ENCODE data around the gene KRTAP10-1. TPM values are rescaled to one million over a fixed set of nuclear protein-coding genes. Genes with fewer than 3 reads are reported as not detected.

Gene KRTAP10-1
- total RNA-seq, 1 donor from 2014 or later: not detected

DNA sequence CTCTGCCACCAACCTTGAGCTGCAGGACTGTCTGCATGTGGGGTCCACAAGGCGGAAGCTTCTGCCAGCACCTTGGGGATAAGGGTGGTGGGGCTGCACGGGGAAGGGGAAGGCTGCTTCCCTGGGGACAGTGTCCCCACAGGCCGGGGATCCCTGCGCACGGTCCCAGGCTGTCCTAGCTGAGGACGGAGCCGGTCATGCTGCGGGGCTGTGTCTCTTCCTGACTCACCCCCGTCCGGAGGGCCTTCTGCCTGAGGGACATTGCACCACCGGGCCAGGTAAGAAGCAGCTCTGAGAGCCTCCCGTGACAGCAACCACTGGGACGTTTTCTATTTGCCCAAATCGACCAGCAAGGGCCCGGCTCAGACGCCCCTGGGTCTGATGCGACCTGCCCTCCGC is 29.9 kb downstream of the KRTAP10-1 start:
- Histone ChIP-seq H3K36me3 (ENCODE audit: control insufficient read depth, insufficient read depth, low read length) (no peaks in the 10 kb centered on the region), H3K27me3 (ENCODE audit: control insufficient read depth, insufficient read depth, low read length) (no peaks in the 10 kb centered on the region), H3K4me3 (ENCODE audit: low read depth, low read length) (no peak overlapping the region)
- DNase-seq (ENCODE audit: low read depth) (no peak), FAIRE-seq (no peak)
- TF ChIP-seq, protein P1, sequence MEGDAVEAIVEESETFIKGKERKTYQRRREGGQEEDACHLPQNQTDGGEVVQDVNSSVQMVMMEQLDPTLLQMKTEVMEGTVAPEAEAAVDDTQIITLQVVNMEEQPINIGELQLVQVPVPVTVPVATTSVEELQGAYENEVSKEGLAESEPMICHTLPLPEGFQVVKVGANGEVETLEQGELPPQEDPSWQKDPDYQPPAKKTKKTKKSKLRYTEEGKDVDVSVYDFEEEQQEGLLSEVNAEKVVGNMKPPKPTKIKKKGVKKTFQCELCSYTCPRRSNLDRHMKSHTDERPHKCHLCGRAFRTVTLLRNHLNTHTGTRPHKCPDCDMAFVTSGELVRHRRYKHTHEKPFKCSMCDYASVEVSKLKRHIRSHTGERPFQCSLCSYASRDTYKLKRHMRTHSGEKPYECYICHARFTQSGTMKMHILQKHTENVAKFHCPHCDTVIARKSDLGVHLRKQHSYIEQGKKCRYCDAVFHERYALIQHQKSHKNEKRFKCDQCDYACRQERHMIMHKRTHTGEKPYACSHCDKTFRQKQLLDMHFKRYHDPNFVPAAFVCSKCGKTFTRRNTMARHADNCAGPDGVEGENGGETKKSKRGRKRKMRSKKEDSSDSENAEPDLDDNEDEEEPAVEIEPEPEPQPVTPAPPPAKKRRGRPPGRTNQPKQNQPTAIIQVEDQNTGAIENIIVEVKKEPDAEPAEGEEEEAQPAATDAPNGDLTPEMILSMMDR (IDR thresholded peaks at IDR 0.05; ENCODE audit: insufficient read depth, low read length, severe bottlenecking): no peak

DNA sequence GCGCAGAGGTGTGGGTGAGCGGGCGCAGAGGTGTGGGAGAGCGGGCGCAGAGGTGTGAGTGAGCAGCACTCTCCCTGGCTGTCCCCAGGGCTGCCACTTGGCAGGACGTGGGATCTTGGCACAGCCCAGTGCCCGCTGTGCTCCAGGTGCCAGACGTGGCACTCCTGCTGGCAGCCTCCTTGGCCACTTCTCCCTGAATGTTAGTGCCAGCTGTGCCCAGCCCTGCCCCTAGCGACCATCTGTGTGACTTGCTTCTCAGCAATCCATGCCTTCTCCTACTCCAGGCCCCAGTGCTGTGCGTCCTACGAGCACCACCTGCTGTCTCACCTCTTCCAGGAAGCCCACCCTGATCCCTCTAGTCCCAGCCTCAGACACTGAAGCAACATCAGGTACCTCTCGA is 30.5 kb downstream of the KRTAP10-1 start:
- Histone ChIP-seq H3K36me3 (ENCODE audit: control insufficient read depth, insufficient read depth, low read length) (no peaks in the 10 kb centered on the region), H3K4me3 (ENCODE audit: low read depth, low read length) (no peak overlapping the region), H3K27me3 (ENCODE audit: control insufficient read depth, insufficient read depth, low read length) (no peaks in the 10 kb centered on the region)
- FAIRE-seq (no peak), DNase-seq (ENCODE audit: low read depth) (no peak)
- TF ChIP-seq, protein P1 (IDR thresholded peaks at IDR 0.05; ENCODE audit: insufficient read depth, low read length, severe bottlenecking): peak; percentile 35

DNA sequence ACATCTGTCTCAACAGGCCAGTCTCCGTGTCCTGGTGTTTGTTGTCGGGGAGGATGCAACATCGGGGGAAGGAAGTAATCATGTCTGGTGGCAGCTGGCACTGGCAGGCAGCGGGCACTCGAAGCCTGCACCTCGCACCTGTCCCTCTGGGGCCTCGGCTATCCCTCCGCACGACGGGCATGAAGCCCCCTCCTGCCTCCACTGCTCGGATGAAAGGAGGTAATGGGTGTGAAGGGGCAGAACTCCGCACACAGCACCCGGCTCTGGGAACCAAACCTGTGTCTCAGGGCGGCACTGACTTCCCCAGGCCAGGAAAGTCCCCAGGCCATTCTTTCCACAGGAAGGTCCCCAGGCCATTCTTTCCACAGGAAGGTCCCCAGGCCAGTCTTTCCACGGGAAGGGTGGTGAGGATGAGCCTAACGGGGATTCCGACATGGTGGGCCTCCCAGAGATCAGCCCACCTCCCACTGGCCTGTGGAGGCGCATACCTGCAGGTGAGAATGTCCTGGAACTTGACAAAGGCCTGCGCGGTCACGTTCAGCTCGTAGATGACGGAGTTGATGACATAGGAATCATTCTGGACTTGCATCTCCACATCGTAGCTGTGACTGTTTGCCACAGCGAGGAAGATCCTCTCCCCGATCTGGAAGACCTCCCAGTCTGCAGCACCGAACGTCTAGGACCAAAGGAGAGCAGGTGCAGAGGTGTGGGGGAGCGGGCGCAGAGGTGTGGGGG is 31.1 kb downstream of the KRTAP10-1 start:
- Histone ChIP-seq H3K36me3 (ENCODE audit: control insufficient read depth, insufficient read depth, low read length) (no peaks in the 10 kb centered on the region), H3K27me3 (ENCODE audit: control insufficient read depth, insufficient read depth, low read length) (no peaks in the 10 kb centered on the region), H3K4me3 (ENCODE audit: low read depth, low read length) (no peak overlapping the region)
- no peak for DNase-seq (ENCODE audit: low read depth)
- TF ChIP-seq, protein P1 (IDR thresholded peaks at IDR 0.05; ENCODE audit: insufficient read depth, low read length, severe bottlenecking): no peak
- no peak for FAIRE-seq

DNA sequence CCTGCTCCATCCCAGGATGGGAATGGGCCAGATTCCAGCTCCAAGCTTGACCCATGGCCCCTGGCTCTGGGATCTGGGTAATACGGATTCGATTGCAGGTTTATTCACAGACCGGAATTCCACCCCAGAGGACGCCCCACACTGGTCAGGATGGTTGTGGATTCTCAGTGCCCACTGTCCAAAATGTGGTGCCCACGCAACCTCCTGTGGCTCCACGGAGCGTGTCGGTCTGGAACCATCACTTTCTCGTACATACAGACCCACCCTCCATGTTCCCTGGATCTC is 31.6 kb downstream of the KRTAP10-1 start:
- H3K27me3 ChIP-seq (ENCODE audit: control insufficient read depth, insufficient read depth, low read length): no peaks in the 10 kb centered on the region
- DNase-seq (ENCODE audit: low read depth): no peak
- FAIRE-seq: no peak
- no peaks in the 10 kb centered on the region for H3K36me3 ChIP-seq (ENCODE audit: control insufficient read depth, insufficient read depth, low read length)
- H3K4me3 ChIP-seq (ENCODE audit: low read depth, low read length): no peak overlapping the region
- TF ChIP-seq, protein P1 (IDR thresholded peaks at IDR 0.05; ENCODE audit: insufficient read depth, low read length, severe bottlenecking): no peak

DNA sequence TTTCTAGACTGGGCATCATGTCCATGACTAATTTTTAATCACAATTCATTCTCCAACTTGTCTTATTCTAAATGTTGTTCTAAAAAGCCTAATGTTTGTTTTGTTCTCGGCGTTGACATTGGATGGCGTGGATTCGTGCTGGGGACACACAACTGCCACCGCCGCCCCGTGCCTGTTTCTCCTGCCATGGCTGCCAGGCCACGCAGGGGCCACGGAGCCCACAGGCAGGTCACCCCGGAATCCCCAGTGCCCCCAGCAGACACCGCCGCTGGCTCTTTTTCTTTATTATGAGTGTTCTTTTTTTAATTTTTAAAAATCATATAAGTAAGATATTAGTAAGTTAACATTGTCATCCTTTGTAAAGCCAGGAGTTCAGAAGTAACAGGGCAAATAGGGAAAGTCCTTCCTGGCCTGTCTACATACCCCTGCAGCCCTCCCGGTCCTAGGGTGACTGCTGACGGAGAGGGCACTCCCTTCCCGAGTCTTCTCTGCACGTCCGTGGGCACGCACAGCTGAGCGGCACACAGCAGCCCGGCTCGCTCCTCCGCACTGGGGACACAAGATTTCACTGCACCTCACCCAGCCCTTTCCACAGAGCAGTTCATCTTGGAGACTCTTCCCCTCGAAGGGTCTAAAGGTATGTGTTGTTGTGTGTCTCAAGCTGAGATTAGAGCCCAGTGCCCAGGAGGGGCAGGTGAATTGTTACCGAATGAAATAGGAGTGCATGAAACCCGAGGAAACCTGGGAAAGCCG is 32.1 kb downstream of the KRTAP10-1 start:
- Histone ChIP-seq H3K36me3 (ENCODE audit: control insufficient read depth, insufficient read depth, low read length) (no peaks in the 10 kb centered on the region), H3K27me3 (ENCODE audit: control insufficient read depth, insufficient read depth, low read length) (no peaks in the 10 kb centered on the region), H3K4me3 (ENCODE audit: low read depth, low read length) (no peak overlapping the region)
- TF ChIP-seq, protein P1 (IDR thresholded peaks at IDR 0.05; ENCODE audit: insufficient read depth, low read length, severe bottlenecking): no peak
- FAIRE-seq (no peak), DNase-seq (ENCODE audit: low read depth) (no peak)
